Measurements from ENCODE around the gene KRT33A.
"Not testable (repeated sequence)": the region's sequence is repeated elsewhere in the genome, so short reads cannot be mapped to it uniquely, and the experiment has no call there.

Gene KRT33A

GRCh38 chr17:41350381-41350878 lies at the start of gene KRT33A:
TSS of gene KRT33A (minus strand) at chr17:41350828. CDS start at chr17:41350767, 61 bp downstream.
- DNase-seq (ENCODE audit: extremely low spot score, insufficient read length, low read depth); FAIRE-seq: not testable (repeated sequence)

GRCh38 chr17:41396996-41397660 lies 46.5 kb upstream of the KRT33A start, which contains the start of gene KRT31:
TSS of gene KRT31 (minus strand) at chr17:41397608. CDS start at chr17:41397539, 69 bp downstream.
- FAIRE-seq, result no peak
- no peak for DNase-seq (ENCODE audit: extremely low spot score, insufficient read length, low read depth)

- DNase-seq (ENCODE audit: extremely low spot score, insufficient read length, low read depth) (no peak), FAIRE-seq (no peak)
Observed at GRCh38 chr17:41396340-41396739, 45.7 kb upstream of the KRT33A start.

- no peak for DNase-seq (ENCODE audit: extremely low spot score, insufficient read length, low read depth)
- no peak for FAIRE-seq
Observed at GRCh38 chr17:41395611-41396010, 45.0 kb upstream of the KRT33A start.

- not testable (repeated sequence) for DNase-seq (ENCODE audit: extremely low spot score, insufficient read length, low read depth); FAIRE-seq
Observed at GRCh38 chr17:41395044-41395443, 44.4 kb upstream of the KRT33A start.

GRCh38 chr17:41394254-41394996 lies 43.8 kb upstream of the KRT33A start:
- FAIRE-seq (no peak), DNase-seq (ENCODE audit: extremely low spot score, insufficient read length, low read depth) (no peak)

GRCh38 chr17:41393826-41394225 lies 43.2 kb upstream of the KRT33A start:
- no peak for FAIRE-seq

GRCh38 chr17:41393294-41393693 lies 42.7 kb upstream of the KRT33A start:
- FAIRE-seq (no peak), DNase-seq (ENCODE audit: extremely low spot score, insufficient read length, low read depth) (no peak)

More at GRCh38 chr17:41393826-41394225, 43.2 kb upstream of the KRT33A start:
- DNase-seq (ENCODE audit: extremely low spot score, insufficient read length, low read depth), result no peak

- no peak for FAIRE-seq
- DNase-seq (ENCODE audit: extremely low spot score, insufficient read length, low read depth), result no peak
Observed at GRCh38 chr17:41392278-41392677, 41.6 kb upstream of the KRT33A start.

GRCh38 chr17:41391535-41391934 lies 40.9 kb upstream of the KRT33A start:
- FAIRE-seq, result no peak

GRCh38 chr17:41390411-41390938 lies 39.8 kb upstream of the KRT33A start:
- DNase-seq (ENCODE audit: extremely low spot score, insufficient read length, low read depth) (no peak), FAIRE-seq (no peak)

More at GRCh38 chr17:41391535-41391934, 40.9 kb upstream of the KRT33A start:
- DNase-seq (ENCODE audit: extremely low spot score, insufficient read length, low read depth), result no peak

- no peak for FAIRE-seq
- no peak for DNase-seq (ENCODE audit: extremely low spot score, insufficient read length, low read depth)
Observed at GRCh38 chr17:41387670-41388069, 37.0 kb upstream of the KRT33A start.

- no peak for DNase-seq (ENCODE audit: extremely low spot score, insufficient read length, low read depth)
- FAIRE-seq, result no peak
Observed at GRCh38 chr17:41386227-41386626, 35.6 kb upstream of the KRT33A start.

- no peak for DNase-seq (ENCODE audit: extremely low spot score, insufficient read length, low read depth)
- FAIRE-seq, result no peak
Observed at GRCh38 chr17:41383690-41384089, 33.1 kb upstream of the KRT33A start.

GRCh38 chr17:41382394-41382793 lies 31.8 kb upstream of the KRT33A start:
- FAIRE-seq, result no peak
- no peak for DNase-seq (ENCODE audit: extremely low spot score, insufficient read length, low read depth)

- not testable (repeated sequence) for DNase-seq (ENCODE audit: extremely low spot score, insufficient read length, low read depth); FAIRE-seq
Observed at GRCh38 chr17:41381943-41382342, 31.3 kb upstream of the KRT33A start, which contains the start of gene KRT34. TSS of gene KRT34 (minus strand) at chr17:41382306. CDS start at chr17:41382246, 60 bp downstream.

GRCh38 chr17:41380091-41380490 lies 29.5 kb upstream of the KRT33A start:
- not testable (repeated sequence) for DNase-seq (ENCODE audit: extremely low spot score, insufficient read length, low read depth); FAIRE-seq

GRCh38 chr17:41377546-41377945 lies 26.9 kb upstream of the KRT33A start:
- no peak for FAIRE-seq

GRCh38 chr17:41369713-41370112 lies 19.1 kb upstream of the KRT33A start, which contains the start of gene KRT33B:
TSS of gene KRT33B (minus strand) at chr17:41369813. CDS start at chr17:41369750, 63 bp downstream.
- FAIRE-seq (no peak), DNase-seq (ENCODE audit: extremely low spot score, insufficient read length, low read depth) (no peak)

More at GRCh38 chr17:41377546-41377945, 26.9 kb upstream of the KRT33A start:
- DNase-seq (ENCODE audit: extremely low spot score, insufficient read length, low read depth), result no peak

GRCh38 chr17:41369023-41369422 lies 18.4 kb upstream of the KRT33A start:
- no peak for FAIRE-seq
- no peak for DNase-seq (ENCODE audit: extremely low spot score, insufficient read length, low read depth)

Data from GM18507 (cell line).